ENCODE results near the gene AKAP8.

GRCh38 chr19:15368051-15368632, 11.4 kb downstream of the AKAP8 start:
- TF ChIP-seq CTCF (conservative IDR thresholded peaks at IDR 0.05; ENCODE audit: low read depth in 2 of 2) = no peak
- TF ChIP-seq CREB1 (CRISPR knock-in tag; IDR thresholded peaks at IDR 0.05; ENCODE audit: low read depth) = no peak
- TF ChIP-seq EZH2 (IDR thresholded peaks at IDR 0.05; ENCODE audit: low read depth, unreplicated experiment) = no peak
- TF ChIP-seq ZNF331 (CRISPR knock-in tag; IDR thresholded peaks at IDR 0.05; ENCODE audit: low read depth) = no peak
- TF ChIP-seq POLR2AphosphoS5 (IDR thresholded peaks at IDR 0.05; ENCODE audit: low read depth) = no peak
- TF ChIP-seq EZH2phosphoT487 (IDR thresholded peaks at IDR 0.05; ENCODE audit: unreplicated experiment) = no peak
- TF ChIP-seq JUNB (IDR thresholded peaks at IDR 0.05; ENCODE audit: unreplicated experiment) = no peak
- no peak for TF ChIP-seq ETS1 (IDR thresholded peaks at IDR 0.05)
- TF ChIP-seq REST (IDR thresholded peaks at IDR 0.05; ENCODE audit: unreplicated experiment) = no peak

Measured in GM23338 (cell line).